HepG2 (cell line): ENCODE measurements around the gene GAPDH. TPM values are rescaled to one million over a fixed set of nuclear protein-coding genes. Genes with fewer than 3 reads are reported as not detected.
"Not testable (repeated sequence)": the region's sequence is repeated elsewhere in the genome, so short reads cannot be mapped to it uniquely, and the experiment has no call there.

Source experiments
- ATAC-seq: fragments of 200-7000 bp; cut with Tn5 transposase; 3 replicates; pipeline ENCODE4 v1.9.1; 2020; ENCODE audit warnings: mild to moderate bottlenecking, moderate library complexity
- BruUV-seq: library from RNA; stranded (reverse); fragments of 400-500 nt; replicated peaks from 2 replicates; lab custom pipeline; 2021; lab: Mats Ljungman, UMichigan
- CTCF ChIA-PET: fragments of 300-600 bp; formaldehyde crosslinking; extraction: SDS; loops from one replicate; lab custom pipeline; 2021; ENCODE audit warnings: low total read pairs, inconsistent platforms, low intra/inter-chr PET ratio; lab: Yijun Ruan, JAX
- POLR2A ChIA-PET: fragments of 350-600 bp; sonication (Branson Sonifier 250); formaldehyde crosslinking; loops from one replicate; lab custom pipeline; 2020; ENCODE audit warnings: antibody characterized with exemption, inconsistent platforms; lab: Yijun Ruan, JAX
- DNase-seq: peaks from one replicate; pipeline ENCODE4 v3.0.0-alpha.2; 2015; ENCODE audit warnings: low spot score
- FAIRE-seq: peaks from 3 replicates; lab custom pipeline; 2011; peaks lifted over from hg19 to GRCh38; lab: Jason Lieb, UNC
- H2AFZ ChIP-seq: one replicate; pipeline ENCODE4 v1.6.1; 2011; ENCODE audit warnings: low read length, inconsistent platforms
- H3K27ac ChIP-seq: fragments of 300-600 bp; 3 replicates; pipeline ENCODE4 v1.8.0; 2011; ENCODE audit warnings: mixed run types, mild to moderate bottlenecking, mixed read lengths, low read length, inconsistent platforms; ENCODE audit not compliant: insufficient read depth; ENCODE audit errors: extremely low read length
- H3K27me3 ChIP-seq, 2 experiments: fragments of 200-600 bp in 1 of 2; 2 replicates in 1 of 2; 3 replicates in 1 of 2; pipeline versions ENCODE4 v1.6.0 to v1.8.0; 2011; ENCODE audit warnings: low read length in 2 of 2, mild to moderate bottlenecking in 2 of 2, moderate library complexity in 2 of 2, inconsistent platforms in 1 of 2; ENCODE audit not compliant: insufficient read depth in 2 of 2, control insufficient read depth in 1 of 2
- H3K36me3 ChIP-seq, 2 experiments: fragments of 200-600 bp in 1 of 2; replicated peaks in 1 of 2; 2 replicates in 1 of 2; 3 replicates in 1 of 2; pipeline versions ENCODE4 v1.5.1 to v1.8.0; 2011; ENCODE audit warnings: low read length in 2 of 2, inconsistent platforms in 1 of 2; ENCODE audit not compliant: insufficient read depth in 2 of 2, control insufficient read depth in 1 of 2
- H3K4me1 ChIP-seq: 2 replicates; pipeline ENCODE4 v1.5.1; 2012; ENCODE audit warnings: low read length, inconsistent platforms; ENCODE audit not compliant: insufficient read depth
- H3K4me2 ChIP-seq: 2 replicates; pipeline ENCODE4 v1.6.0; 2011; ENCODE audit warnings: low read depth, low read length, inconsistent platforms
- H3K4me3 ChIP-seq, 3 experiments: fragments of 200-600 bp in 1 of 3; sonication (generic), shearing (Covaris generic) in 1 of 3; replicated peaks in 1 of 3; 2 replicates each; pipeline ENCODE4 v1.5.1; 2011 to 2016; ENCODE audit warnings: low read length in 3 of 3, inconsistent platforms in 2 of 3, low read depth in 2 of 3, mild to moderate bottlenecking in 2 of 3, control low read depth in 1 of 3, mixed read lengths in 1 of 3; ENCODE audit not compliant: insufficient read depth in 1 of 3
- H3K79me2 ChIP-seq: one replicate; pipeline ENCODE4 v1.6.1; 2011; ENCODE audit warnings: low read length, inconsistent platforms; ENCODE audit not compliant: insufficient read depth
- H3K9ac ChIP-seq: 2 replicates; pipeline ENCODE4 v1.6.0; 2011; ENCODE audit warnings: mild to moderate bottlenecking, low read depth, low read length, inconsistent platforms; ENCODE audit not compliant: insufficient read depth
- H3K9me3 ChIP-seq: 2 replicates; pipeline ENCODE4 v1.5.1; 2012; ENCODE audit warnings: mild to moderate bottlenecking, low read length
- H4K20me1 ChIP-seq: 2 replicates; pipeline ENCODE4 v1.6.0; 2011; ENCODE audit warnings: inconsistent platforms, mild to moderate bottlenecking, low read length, moderate library complexity; ENCODE audit not compliant: insufficient read depth
- AGO2 ChIP-seq: fragments of 200-400 bp; formaldehyde crosslinking; optimal IDR thresholded peaks from 2 replicates; pipeline ENCODE3; 2017; ENCODE audit warnings: mild to moderate bottlenecking, low read depth, low read length, moderate library complexity
- CBX1 ChIP-seq: IDR thresholded peaks from one replicate; pipeline ENCODE4 v1.6.1; 2016; ENCODE audit warnings: antibody characterized with exemption, low read depth
- CCDC6 ChIP-seq: sonication (generic); formaldehyde crosslinking; IDR thresholded peaks from 2 replicates; pipeline ENCODE4 v1.8.1; 2022; ENCODE audit warnings: mild to moderate bottlenecking, missing genetic modification reagents, moderate library complexity
- ELF3 ChIP-seq: IDR thresholded peaks from 2 replicates; pipeline ENCODE4 v1.6.1; 2016; ENCODE audit warnings: missing genetic modification reagents, missing compliant biosample characterization
- NR0B2 ChIP-seq: sonication (generic); formaldehyde crosslinking; IDR thresholded peaks from 2 replicates; pipeline ENCODE4 v1.4.0; 2020; ENCODE audit warnings: mild to moderate bottlenecking, missing genetic modification reagents
- PAF1 ChIP-seq: IDR thresholded peaks from 2 replicates; pipeline ENCODE4 v1.6.1; 2016; ENCODE audit warnings: missing genetic modification reagents, missing compliant biosample characterization
- REL ChIP-seq: sonication (generic); formaldehyde crosslinking; conservative IDR thresholded peaks from 2 replicates; pipeline ENCODE4 v1.8.0; 2022; ENCODE audit warnings: mild to moderate bottlenecking, missing genetic modification reagents, moderate library complexity
- STAG1 ChIP-seq: sonication (generic); formaldehyde crosslinking; IDR thresholded peaks from 2 replicates; pipeline ENCODE4 v1.4.0; 2020; ENCODE audit warnings: missing genetic modification reagents
- TEAD3 ChIP-seq: optimal IDR thresholded peaks from 2 replicates; pipeline ENCODE3; 2016; ENCODE audit warnings: borderline replicate concordance
- XRCC5 ChIP-seq: fragments of 200-400 bp; formaldehyde crosslinking; optimal IDR thresholded peaks from 2 replicates; pipeline ENCODE3; 2017; ENCODE audit warnings: mild to moderate bottlenecking, low read length
- ZC3H13 ChIP-seq: sonication (generic); formaldehyde crosslinking; IDR thresholded peaks from 2 replicates; pipeline ENCODE4 v1.8.1; 2023; ENCODE audit warnings: mild to moderate bottlenecking, missing genetic modification reagents, moderate library complexity
- ZNF205 ChIP-seq: IDR thresholded peaks from 2 replicates; pipeline ENCODE4 v1.6.1; 2018; ENCODE audit warnings: missing biosample characterization, missing genetic modification reagents
- ZNF232 ChIP-seq: sonication (generic); formaldehyde crosslinking; IDR thresholded peaks from 2 replicates; pipeline ENCODE4 v1.4.0; 2020; ENCODE audit warnings: missing genetic modification reagents, borderline replicate concordance
- ZNF557 ChIP-seq: sonication (generic); formaldehyde crosslinking; IDR thresholded peaks from 2 replicates; pipeline ENCODE4 v1.4.0; 2020; ENCODE audit warnings: missing genetic modification reagents
- ZNF772 ChIP-seq: sonication (generic); formaldehyde crosslinking; IDR thresholded peaks from 2 replicates; pipeline ENCODE4 v1.5.0; 2020; ENCODE audit warnings: mild to moderate bottlenecking, missing genetic modification reagents
- ZSCAN31 ChIP-seq: sonication (generic); formaldehyde crosslinking; IDR thresholded peaks from 2 replicates; pipeline ENCODE4 v1.5.0; 2020; ENCODE audit warnings: low read depth, mild to moderate bottlenecking, missing genetic modification reagents
- ZSCAN9 ChIP-seq: IDR thresholded peaks from 2 replicates; pipeline ENCODE4 v1.6.1; 2016; ENCODE audit warnings: borderline replicate concordance
- WGBS: methylation state at CpG from one replicate; pipeline ENCODE4 v1.1.6; 2017; ENCODE audit warnings: low lambda C conversion rate; 5-methylcytosine and 5-hydroxymethylcytosine counted together
- in situ Hi-C: cut with HindIII; loops from 2 replicates; pipeline ENCODE4 v1.10.0; 2017; ENCODE audit warnings: low pct_unique_long_range_greater_than_20kb; ENCODE audit not compliant: extremely low pct_ligation_motif_present
- intact Hi-C: fragments of 100-400 bp; cut with micrococcal nuclease; formaldehyde crosslinking; loops from one replicate; pipeline ENCODE4 v1.10.0; 2022; ENCODE audit not compliant: unreplicated experiment
- polyA plus RNA-seq, 8 experiments: library from polyadenylated mRNA; depleted of rRNA in 3 of 8; stranded (reverse) in 7 of 8; unstranded in 1 of 8; fragments of >200 nt; fragmentation: Illumina TruSeq in 4 of 8; extraction: Trizol in 4 of 8; gene quantifications; 2 replicates each; pipeline versions ENCODE4 v1.2.1 to v1.2.3, GENCODE V29; 2011 to 2016; ENCODE audit warnings: low read depth in 4 of 8, missing spikeins in 1 of 8, mixed read lengths in 1 of 8; ENCODE audit not compliant: insufficient read depth in 1 of 8
- total RNA-seq, 5 experiments: library from RNA; depleted of rRNA; stranded (reverse); fragments of >200 nt; fragmentation: Illumina TruSeq; extraction: Trizol; gene quantifications; 2 replicates each; pipeline ENCODE4 v1.2.3, GENCODE V29; 2016; ENCODE audit warnings: low read depth in 1 of 5

The GAPDH gene
- total and polyA plus RNA-seq, 2 of the 13 experiments (the other 11 are each of a cell fraction or from before 2014, with no cell fraction given): 3,038 to 12,722 TPM

- intact Hi-C loops (loop anchor here (1.0 to 10.0 kb wide), 3 partner anchors 63 to 193 kb away; partner anchors contain the start of genes TNFRSF1A and VAMP1), in situ Hi-C loops (loop anchor here (10.0 kb wide), 1 partner anchor 113 kb away; no protein-coding TSS in a partner anchor)
- H3K4me1 ChIP-seq: peaks cover 49% of the 10 kb centered on the region
- not testable (repeated sequence) for H3K4me3 ChIP-seq, H3K27me3 ChIP-seq, ATAC-seq, H3K4me2 ChIP-seq, H2AFZ ChIP-seq, H3K9me3 ChIP-seq, H3K9ac ChIP-seq
- peak overlapping the region; percentile 97 for H3K27ac ChIP-seq
- WGBS: 48% methylated on average over 11 of the region's 17 CpGs
- DNase-seq (peak; percentile 70), FAIRE-seq (peak; percentile 8)
- BruUV-seq: TSS peak; percentile 68
- H3K36me3 ChIP-seq: peaks cover 0 to 34% of the 10 kb centered on the region in 2 experiments; a peak in 4 of 5 replicates
- CTCF ChIA-PET: interaction anchor here (0.6 to 1.0 kb wide), 2 partner anchors 17 to 108 kb away, joined by 3 to 4 read pairs; no protein-coding TSS in a partner anchor
- H4K20me1 ChIP-seq: peaks cover 41% of the 10 kb centered on the region
- H3K79me2 ChIP-seq: peaks cover 30% of the 10 kb centered on the region
- POLR2A ChIA-PET: interaction anchor here (0.7 to 7.3 kb wide), 10 partner anchors 9 to 202 kb away, joined by 3 to 108 read pairs (median 4); partner anchors contain the start of genes IFFO1, LPAR5, MRPL51 and TAPBPL
- peak; percentile 25 for TF ChIP-seq CBX1
- peak; percentile 28; the same call in 1 of the 2 replicates for TF ChIP-seq ZNF557 (CRISPR knock-in tag)
- 0 out of 2 replicates have a peak, but pooled peaks have one; percentile 17 for TF ChIP-seq ZSCAN9 (CRISPR knock-in tag)
- TF ChIP-seq NR0B2 (CRISPR knock-in tag): 0 out of 2 replicates have a peak, but pooled peaks have one; percentile 5
- TF ChIP-seq ZNF772: peak; percentile 22; the same call in 1 of the 2 replicates
- 0 out of 2 replicates have a peak, but pooled peaks have one; percentile 12 for TF ChIP-seq ZNF205 (CRISPR knock-in tag)
- TF ChIP-seq AGO2: peak; percentile 41
- 0 out of 2 replicates have a peak, but pooled peaks have one; percentile 33 for TF ChIP-seq ZNF232 (CRISPR knock-in tag)
- peak; percentile 39 for TF ChIP-seq STAG1
- TF ChIP-seq REL (CRISPR knock-in tag): 0 out of 2 replicates have a peak, but pooled peaks have one; percentile 10
- TF ChIP-seq TEAD3 (CRISPR knock-in tag): peak; percentile 76
- peak; percentile 57 for TF ChIP-seq ZC3H13
- 0 out of 2 replicates have a peak, but pooled peaks have one; percentile 23 for TF ChIP-seq PAF1 (CRISPR knock-in tag)
- peak; percentile 58; the same call in 1 of the 2 replicates for TF ChIP-seq ELF3
- peak; percentile 3 for TF ChIP-seq XRCC5
- TF ChIP-seq CCDC6: 0 out of 2 replicates have a peak, but pooled peaks have one; percentile 41
- TF ChIP-seq ZSCAN31: 0 out of 2 replicates have a peak, but pooled peaks have one; percentile 12
These were observed 3.5 kb downstream of the GAPDH start for GRCh38 chr12:6537580-6538419.
